Esophagus squamous epithelium (tissue), 4 donors: ENCODE results near the gene KSR1.

Experiments
- CTCF ChIP-seq, 6 experiments: fragments of 450-650 bp in 4 of 6; fragments of 200-600 bp in 2 of 6; sonication (generic) in 2 of 6; IDR thresholded peaks; one replicate each; pipeline ENCODE4 v1.5.1; 2016 to 2019; ENCODE audit warnings: antibody characterized with exemption in 6 of 6, mild to moderate bottlenecking in 4 of 6, moderate library complexity in 4 of 6
- POLR2A ChIP-seq, 4 donors: fragments of 450-650 bp; IDR thresholded peaks; one replicate each; pipeline ENCODE4 v1.6.1; 2017; ENCODE audit warnings: antibody characterized with exemption in 4 of 4, mild to moderate bottlenecking in 4 of 4, moderate library complexity in 3 of 4

DNA sequence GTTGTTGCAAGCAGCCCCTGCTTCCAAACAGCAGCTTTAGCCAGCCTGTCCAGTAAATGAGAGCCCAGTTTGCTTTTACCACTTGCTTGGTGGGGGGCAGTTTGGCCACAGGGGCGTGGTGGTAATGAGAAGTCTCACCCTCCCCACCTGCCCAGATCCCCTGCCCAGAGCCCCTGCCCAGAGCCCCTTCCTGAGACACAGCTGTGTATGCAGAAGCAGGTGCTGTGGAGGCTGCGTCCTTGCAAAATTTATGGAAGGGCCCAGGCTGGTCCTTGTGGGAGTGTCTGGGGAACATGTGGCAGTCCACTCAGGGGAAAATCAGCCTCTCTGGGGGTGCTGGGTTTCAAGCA lies 147.1 kb downstream of the KSR1 start:
- TF ChIP-seq CTCF (IDR thresholded peaks at IDR 0.05) (no peak), POLR2A (IDR thresholded peaks at IDR 0.05) (no peak)
